GM19025 (cell line): ENCODE data around the gene PALB2.

Experiments
- ATAC-seq: cut with Tn5 transposase; IDR thresholded peaks from one replicate; pipeline ENCODE4 v1.9.1; 2021; ENCODE audit warnings: mild to moderate bottlenecking, low read depth, moderate library complexity; ENCODE audit not compliant: unreplicated experiment

PALB2 gene

GRCh38 chr16:23640931-23641765 is at the start of gene PALB2, which contains the start of gene DCTN5:
Gene PALB2 (minus strand): TSS chr16:23641310. CDS start chr16:23641157, 153 bp downstream.
Gene DCTN5 (plus strand): TSS chr16:23641466. CDS start chr16:23641543, 77 bp downstream.
- peak; percentile 98 for ATAC-seq

DNA sequence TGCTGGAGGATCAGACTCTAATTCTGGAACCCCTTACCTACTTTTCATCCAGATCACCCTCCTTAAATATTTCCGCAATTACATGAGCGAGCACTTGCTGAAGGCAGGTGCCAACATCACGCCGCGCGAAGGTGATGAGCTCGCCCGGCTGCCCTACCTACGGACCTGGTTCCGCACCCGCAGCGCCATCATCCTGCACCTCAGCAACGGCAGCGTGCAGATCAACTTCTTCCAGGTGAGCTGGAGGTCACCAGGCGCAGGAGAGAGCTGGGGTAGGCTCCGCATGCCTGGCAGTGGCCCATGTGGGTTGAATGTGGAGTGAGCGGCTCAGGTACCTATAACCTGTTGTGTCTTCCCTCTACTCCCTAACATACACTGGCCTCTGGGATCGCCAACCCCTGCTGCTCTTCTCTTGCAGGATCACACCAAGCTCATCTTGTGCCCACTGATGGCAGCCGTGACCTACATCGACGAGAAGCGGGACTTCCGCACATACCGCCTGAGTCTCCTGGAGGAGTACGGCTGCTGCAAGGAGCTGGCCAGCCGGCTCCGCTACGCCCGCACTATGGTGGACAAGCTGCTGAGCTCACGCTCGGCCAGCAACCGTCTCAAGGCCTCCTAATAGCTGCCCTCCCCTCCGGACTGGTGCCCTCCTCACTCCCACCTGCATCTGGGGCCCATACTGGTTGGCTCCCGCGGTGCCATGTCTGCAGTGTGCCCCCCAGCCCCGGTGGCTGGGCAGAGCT is 48.5 kb upstream of the PALB2 start:
- no peak for ATAC-seq

GRCh38 chr16:23687034-23687808 is 46.1 kb upstream of the PALB2 start:
- ATAC-seq = no peak

DNA sequence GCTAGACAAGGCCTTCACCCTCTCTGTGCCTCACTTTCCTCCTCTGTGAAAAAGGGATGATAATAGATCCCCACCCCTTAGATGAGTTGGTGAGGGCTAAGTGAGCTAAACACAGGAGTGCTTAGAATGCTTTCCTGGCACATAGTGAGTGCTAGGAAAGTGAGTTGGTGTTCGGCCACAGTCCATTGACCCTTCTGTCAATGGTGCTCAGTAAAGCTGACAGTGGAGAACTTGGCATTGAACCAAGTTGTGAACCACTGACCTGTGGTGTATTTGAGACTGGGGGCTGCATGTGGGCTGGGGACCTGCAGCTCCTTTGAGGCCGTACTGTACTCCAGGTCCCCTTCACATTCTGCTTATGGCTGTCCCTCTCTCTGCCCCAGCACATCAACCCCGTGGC is 42.4 kb upstream of the PALB2 start:
- ATAC-seq = no peak

DNA sequence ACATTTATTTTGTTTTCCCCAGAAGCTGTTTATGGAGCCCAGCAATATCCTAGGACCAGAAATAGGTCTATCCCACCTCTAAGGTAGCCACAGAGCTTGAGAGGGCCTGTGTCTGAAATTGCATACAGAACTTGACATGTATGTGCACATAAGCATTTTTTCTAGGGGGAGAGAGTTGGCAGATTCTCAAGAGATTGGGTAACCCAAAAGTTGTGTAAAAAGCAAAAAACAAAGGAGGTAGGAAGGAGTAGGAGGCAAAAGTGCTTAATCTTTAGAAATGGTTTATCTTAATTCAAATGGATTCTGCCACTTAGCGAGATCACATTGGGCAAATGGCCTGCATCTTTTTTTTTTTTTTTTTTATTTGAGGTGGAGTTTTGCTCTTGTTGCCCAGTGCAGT is 41.1 kb upstream of the PALB2 start:
- ATAC-seq = no peak

DNA sequence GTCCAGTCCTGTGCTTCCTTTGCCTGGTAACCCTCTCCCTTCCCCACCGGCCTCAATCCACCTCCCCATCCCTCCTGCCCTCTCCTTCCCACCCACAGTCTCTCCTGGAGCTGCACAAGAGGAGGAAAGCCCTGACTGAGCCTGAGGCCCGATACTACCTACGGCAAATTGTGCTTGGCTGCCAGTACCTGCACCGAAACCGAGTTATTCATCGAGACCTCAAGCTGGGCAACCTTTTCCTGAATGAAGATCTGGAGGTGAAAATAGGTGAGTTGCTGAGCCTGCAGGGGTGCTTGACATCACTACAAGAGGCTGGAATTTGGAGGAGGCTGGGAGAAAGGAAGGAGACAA is 38.9 kb upstream of the PALB2 start:
- ATAC-seq = no peak

- ATAC-seq = no peak
Measured at GRCh38 chr16:23679274-23679985, 38.3 kb upstream of the PALB2 start.

- peak; percentile 93 for ATAC-seq
Measured at GRCh38 chr16:23678430-23679273, 37.5 kb upstream of the PALB2 start, which contains the start of gene PLK1. Gene PLK1 (plus strand): TSS chr16:23678889. CDS start chr16:23678933, 44 bp downstream.

DNA sequence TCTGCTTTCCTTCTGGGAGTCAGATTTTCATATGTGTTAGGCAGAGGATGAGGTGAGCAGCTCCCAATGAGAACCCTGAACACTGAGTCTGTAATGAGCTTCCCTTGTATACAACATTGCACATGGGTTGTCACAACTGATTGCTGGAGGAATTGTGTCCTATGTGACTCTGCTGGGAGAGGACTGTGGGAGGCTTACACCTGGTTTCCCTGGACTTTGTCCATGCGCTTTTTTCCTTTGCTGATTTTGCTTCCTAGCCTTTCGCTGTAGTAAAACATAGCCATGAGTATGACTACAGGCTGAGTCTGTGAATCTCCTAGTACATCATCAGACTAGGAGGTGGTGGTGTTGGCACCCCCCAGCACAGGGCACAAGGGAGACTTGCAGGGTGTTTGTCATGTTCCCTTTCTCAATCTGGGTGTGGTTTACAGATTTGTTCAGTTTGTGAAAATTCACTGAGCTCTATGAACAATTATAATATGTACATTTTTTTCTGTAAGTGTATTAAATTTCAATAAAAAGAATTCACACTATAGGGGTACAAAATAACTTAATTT is 35.9 kb upstream of the PALB2 start:
- no peak for ATAC-seq

- no peak for ATAC-seq
Measured at GRCh38 chr16:23673971-23674614, 33.0 kb upstream of the PALB2 start.

DNA sequence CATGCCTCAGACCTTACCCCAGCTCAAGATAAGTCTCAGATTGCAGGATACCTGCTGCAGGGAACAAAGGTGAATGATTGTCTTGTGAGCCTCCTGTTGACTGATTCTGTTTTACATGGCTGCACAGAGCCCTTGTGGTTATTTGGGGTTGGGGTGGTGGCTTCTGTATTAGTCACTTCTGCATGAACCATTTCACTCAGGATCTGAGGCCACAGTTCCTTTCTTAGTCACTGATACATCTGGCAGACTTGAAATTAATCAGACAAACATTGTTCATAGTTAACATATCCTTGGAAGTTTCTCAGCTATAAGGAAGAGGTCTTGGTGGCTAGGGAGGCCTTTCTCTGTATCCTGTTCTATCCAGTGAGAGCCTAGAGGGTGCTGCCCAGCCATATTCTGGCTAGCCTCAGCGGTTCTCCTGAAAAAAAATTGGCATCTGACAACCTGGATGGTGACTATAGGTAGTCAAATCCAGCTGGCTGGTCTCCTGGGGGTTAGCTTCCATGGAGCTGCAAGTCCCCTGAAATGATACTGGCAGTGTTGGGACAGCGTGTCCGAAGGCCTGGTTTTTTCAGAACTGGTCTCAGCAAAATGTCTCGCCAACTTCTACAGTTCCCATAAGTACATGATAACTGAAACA is 29.1 kb upstream of the PALB2 start:
- ATAC-seq = peak; percentile 98

DNA sequence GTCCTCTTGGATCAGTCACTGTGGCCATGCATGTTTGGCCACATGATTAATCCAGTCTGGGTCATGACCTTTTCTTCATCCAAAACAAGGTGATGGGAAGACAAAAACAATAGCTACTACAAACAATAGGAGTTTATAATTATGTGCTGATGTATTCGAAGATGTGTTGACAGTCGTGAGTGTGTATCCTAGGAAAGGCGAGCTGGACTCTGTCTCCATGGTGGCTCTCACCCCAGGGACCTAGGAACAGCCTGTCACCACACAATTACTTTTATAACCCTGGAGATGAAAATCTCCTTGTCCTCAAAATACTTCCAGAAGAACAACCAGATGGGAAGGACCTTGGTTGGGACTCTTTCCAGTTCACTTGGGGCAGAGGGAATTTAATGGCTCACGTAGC is 27.8 kb upstream of the PALB2 start:
- no peak for ATAC-seq

GRCh38 chr16:23668225-23668624 is 27.1 kb upstream of the PALB2 start:
- ATAC-seq = no peak

DNA sequence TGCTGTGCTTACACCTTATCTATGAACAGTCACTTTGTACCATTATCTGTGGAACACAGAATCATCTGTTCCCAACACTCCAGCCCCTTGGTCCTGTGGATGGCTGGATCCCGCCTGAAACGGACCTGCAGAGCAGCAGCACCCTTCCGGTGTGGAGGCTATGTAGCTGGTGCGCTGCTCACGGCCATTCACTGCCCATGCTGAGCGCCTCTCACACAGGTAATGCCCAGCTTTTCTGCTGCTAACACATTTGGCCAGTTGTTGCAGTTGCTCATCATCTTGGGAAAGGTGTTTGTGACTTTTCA is 26.2 kb upstream of the PALB2 start:
- ATAC-seq = no peak

DNA sequence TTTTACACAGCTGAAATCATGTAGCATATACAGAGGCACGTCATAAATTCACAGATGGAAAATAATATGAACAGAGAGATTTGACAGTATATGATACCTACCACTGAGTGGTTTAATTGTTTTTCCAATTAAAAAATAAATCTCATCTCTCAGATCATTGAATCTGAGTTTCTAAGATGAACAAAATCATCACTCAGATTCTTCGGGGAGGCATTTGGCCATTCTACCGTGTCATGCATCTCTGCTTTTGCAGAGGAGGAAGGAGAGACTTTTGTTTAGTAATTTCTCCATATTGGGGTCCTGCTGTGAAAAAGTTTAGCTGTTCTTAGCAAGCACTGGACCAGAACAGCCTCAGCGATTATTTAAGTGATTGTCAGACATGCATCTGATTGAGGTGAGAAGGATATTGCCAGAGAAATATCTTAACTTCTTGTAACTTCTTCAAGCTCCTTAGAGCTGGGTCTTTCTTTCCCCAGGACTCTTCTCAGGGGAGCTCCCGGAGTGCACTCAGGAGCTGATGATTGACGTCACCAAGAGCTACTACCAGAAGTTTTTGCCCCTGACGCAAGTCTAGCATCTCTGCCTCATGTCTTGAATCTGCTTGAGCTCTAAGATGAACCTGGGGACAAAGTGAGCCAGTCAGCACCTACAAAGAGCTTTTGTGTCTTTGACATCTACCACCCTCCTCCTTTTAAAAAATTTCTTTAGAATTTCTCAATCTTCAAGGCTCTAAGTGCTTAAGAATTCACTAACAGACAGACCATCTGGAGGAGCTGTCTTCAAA is 25.7 kb upstream of the PALB2 start:
- no peak for ATAC-seq

DNA sequence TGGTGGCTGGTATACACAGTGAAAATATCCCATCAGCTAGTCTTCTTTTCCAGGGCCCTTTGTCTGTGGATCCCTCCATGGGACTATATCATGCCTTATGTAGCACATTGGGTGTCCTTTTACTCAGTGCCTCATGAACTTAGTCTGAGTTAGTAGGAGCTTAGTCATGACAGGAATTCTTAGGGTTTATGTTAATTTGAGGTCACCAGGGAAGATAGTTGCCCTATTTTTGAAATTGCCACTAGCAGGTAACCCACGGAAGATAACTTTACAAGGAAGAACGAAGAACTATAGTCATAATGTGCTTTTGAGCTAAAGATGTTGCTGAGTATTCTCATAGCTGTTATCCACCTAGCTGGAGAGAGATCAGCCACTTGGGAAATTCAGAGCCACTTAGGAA is 22.8 kb upstream of the PALB2 start:
- ATAC-seq = no peak

DNA sequence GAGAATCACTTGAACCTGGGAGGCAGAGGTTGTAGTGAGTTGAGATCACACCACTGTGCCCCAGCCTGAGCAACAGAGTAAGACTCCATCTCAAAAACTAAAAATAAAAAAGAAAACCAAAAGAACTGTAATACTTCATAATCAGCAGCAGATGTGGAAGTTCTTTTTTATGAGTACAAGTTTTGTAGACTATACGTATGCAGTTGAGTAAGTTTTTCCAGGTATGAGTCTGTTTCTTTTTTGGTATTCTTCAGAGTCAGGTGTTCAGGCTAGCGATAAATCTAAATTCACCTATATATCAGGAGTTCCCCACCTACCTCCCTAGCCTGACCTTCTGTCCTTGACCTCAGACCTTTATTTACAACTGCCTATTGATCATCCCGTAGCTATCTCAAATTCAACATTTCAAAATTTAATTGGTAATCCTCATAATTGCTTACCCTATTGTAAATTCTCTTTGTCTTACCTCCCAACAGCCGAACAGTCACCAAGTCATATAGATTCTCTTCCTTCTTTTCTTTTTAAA is 10.9 kb upstream of the PALB2 start:
- ATAC-seq = no peak
